ENCODE data around the gene PTPN4.

- TF ChIP-seq, protein P1, sequence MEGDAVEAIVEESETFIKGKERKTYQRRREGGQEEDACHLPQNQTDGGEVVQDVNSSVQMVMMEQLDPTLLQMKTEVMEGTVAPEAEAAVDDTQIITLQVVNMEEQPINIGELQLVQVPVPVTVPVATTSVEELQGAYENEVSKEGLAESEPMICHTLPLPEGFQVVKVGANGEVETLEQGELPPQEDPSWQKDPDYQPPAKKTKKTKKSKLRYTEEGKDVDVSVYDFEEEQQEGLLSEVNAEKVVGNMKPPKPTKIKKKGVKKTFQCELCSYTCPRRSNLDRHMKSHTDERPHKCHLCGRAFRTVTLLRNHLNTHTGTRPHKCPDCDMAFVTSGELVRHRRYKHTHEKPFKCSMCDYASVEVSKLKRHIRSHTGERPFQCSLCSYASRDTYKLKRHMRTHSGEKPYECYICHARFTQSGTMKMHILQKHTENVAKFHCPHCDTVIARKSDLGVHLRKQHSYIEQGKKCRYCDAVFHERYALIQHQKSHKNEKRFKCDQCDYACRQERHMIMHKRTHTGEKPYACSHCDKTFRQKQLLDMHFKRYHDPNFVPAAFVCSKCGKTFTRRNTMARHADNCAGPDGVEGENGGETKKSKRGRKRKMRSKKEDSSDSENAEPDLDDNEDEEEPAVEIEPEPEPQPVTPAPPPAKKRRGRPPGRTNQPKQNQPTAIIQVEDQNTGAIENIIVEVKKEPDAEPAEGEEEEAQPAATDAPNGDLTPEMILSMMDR (conservative IDR thresholded peaks at IDR 0.05; ENCODE audit: low read length): no peak
- no peak for TF ChIP-seq EZH2phosphoT487 (IDR thresholded peaks at IDR 0.05; ENCODE audit: borderline replicate concordance, low read depth, low read length)
Measured at GRCh38 chr2:119947535-119947934, 187.8 kb downstream of the PTPN4 start.

Measured in OCI-LY7 (cell line).